Caco-2 (cell line): ENCODE data around the gene HEXIM2. TPM values are rescaled to one million over a fixed set of nuclear protein-coding genes. Genes with fewer than 3 reads are reported as not detected.

ENCODE experiments used
- BruUV-seq: library from RNA; stranded (reverse); fragments of 400-500 nt; replicated peaks from 2 replicates; lab custom pipeline; 2021; lab: Mats Ljungman, UMichigan
- CTCF ChIA-PET: fragments of 300-600 bp; sonication (Branson Sonifier 250); formaldehyde crosslinking; loops from one replicate; lab custom pipeline; 2022; ENCODE audit warnings: antibody characterized with exemption; lab: Charles Lee
- POLR2A ChIA-PET: fragments of 300-600 bp; sonication (Branson Sonifier 250); formaldehyde crosslinking; loops from one replicate; lab custom pipeline; 2022; ENCODE audit warnings: antibody characterized with exemption; lab: Charles Lee
- DNase-seq, 2 experiments: peaks; one replicate each; pipeline versions ENCODE4 v3.0.0 to v3.0.0-alpha.2; 2020 to 2022
- H3K27me3 ChIP-seq: replicated peaks from 2 replicates; pipeline ENCODE4 v1.6.0; 2011; ENCODE audit warnings: low read length; ENCODE audit not compliant: control insufficient read depth, insufficient read depth
- H3K36me3 ChIP-seq: 2 replicates; pipeline ENCODE4 v1.5.1; 2011; ENCODE audit warnings: low read length; ENCODE audit not compliant: control insufficient read depth, insufficient read depth
- H3K4me1 ChIP-seq: fragments of 250-450 bp; sonication (Bioruptor Pico); 2 replicates; pipeline ENCODE4 v1.5.1; 2020; ENCODE audit warnings: mild to moderate bottlenecking
- H3K4me3 ChIP-seq: 2 replicates; pipeline ENCODE4 v1.5.1; 2011; ENCODE audit warnings: low read depth, mild to moderate bottlenecking, control low read depth, low read length
- H3K9me3 ChIP-seq: fragments of 250-450 bp; sonication (Bioruptor Pico); 2 replicates; pipeline ENCODE4 v1.5.1; 2020; ENCODE audit warnings: mild to moderate bottlenecking, moderate library complexity
- H3K27ac Mint-ChIP-seq: one replicate; pipeline ENCODE4 v1.8.0; 2022; ENCODE audit warnings: mixed read lengths; ENCODE audit not compliant: unreplicated experiment
- H3K27me3 Mint-ChIP-seq: one replicate; pipeline ENCODE4 v1.8.0; 2022; ENCODE audit warnings: mixed read lengths; ENCODE audit not compliant: insufficient read depth, unreplicated experiment
- H3K36me3 Mint-ChIP-seq: one replicate; pipeline ENCODE4 v1.8.0; 2022; ENCODE audit warnings: mild to moderate bottlenecking, mixed read lengths; ENCODE audit not compliant: insufficient read depth, unreplicated experiment
- H3K4me1 Mint-ChIP-seq: one replicate; pipeline ENCODE4 v1.8.0; 2022; ENCODE audit warnings: low read depth, mixed read lengths; ENCODE audit not compliant: unreplicated experiment
- H3K4me3 Mint-ChIP-seq: one replicate; pipeline ENCODE4 v1.8.0; 2022; ENCODE audit warnings: mild to moderate bottlenecking, moderate library complexity, mixed read lengths; ENCODE audit not compliant: unreplicated experiment
- H3K9me3 Mint-ChIP-seq: one replicate; pipeline ENCODE4 v1.8.0; 2022; ENCODE audit warnings: mixed read lengths; ENCODE audit not compliant: unreplicated experiment
- CTCF ChIP-seq, 2 experiments: fragments of 200-600 bp in 1 of 2; IDR thresholded peaks; 1 replicate in 1 of 2; 2 replicates in 1 of 2; pipeline versions ENCODE4 v1.5.1 to v1.8.0; 2011 to 2022; ENCODE audit warnings: antibody characterized with exemption in 1 of 2, control low read depth in 1 of 2, inconsistent platforms in 1 of 2, low read depth in 1 of 2, low read length in 1 of 2, mild to moderate bottlenecking in 1 of 2, moderate library complexity in 1 of 2; ENCODE audit not compliant: insufficient read depth in 1 of 2, severe bottlenecking in 1 of 2, unreplicated experiment in 1 of 2
- intact Hi-C: fragments of 100-400 bp; cut with micrococcal nuclease; formaldehyde crosslinking; loops from one replicate; pipeline ENCODE4 v1.10.0; 2022; ENCODE audit not compliant: unreplicated experiment
- total RNA-seq: library from RNA; stranded (reverse); gene quantifications from 2 replicates; pipeline ENCODE4 v1.2.3, GENCODE V29; 2022

HEXIM2 gene
- total RNA-seq, 1 experiment from 2014 or later, result 12.7 TPM

DNA sequence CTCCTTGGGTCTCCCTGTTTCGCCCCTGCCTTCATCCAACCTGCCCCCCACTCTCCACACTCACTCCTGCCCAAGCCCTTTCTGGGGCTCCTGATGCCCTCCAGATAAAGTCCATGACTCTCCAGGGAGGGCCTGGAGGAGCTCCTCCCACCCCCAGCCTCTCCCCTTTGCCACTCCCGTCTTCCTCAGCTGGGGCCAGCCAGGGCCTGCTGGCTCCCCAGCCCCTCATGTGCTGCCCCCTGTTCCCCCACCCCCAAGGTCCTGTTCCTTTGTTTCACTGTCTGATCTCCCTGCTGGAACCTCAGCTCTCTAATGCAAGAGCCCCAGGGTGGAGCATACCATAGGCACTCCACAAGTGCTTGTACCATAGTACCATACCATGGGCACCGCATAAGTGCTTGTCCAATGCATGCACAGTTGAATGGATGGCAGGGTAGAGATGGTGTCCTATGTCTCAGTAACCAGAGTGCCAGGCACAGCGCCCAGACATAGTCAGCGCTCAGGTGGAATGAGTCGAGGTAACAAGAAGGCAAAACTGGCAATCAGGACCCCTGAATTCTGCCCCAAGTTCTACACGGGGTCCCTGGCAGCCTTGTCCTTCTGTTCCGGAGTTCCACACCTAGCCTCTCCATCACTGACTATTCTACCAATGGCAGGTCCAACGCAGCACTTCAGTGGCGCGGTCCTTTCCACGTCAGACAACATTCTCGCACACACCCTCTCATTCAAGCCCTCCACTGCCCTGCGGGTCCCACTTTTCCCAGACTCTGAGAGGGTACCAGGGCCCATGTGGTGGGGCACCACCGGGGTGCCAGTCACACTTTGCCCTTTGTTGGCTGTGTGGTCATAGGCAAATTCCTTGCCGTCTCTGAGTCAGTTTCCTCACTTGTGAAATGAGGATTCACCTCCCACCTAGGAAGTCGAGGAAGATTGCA lies 30.7 kb upstream of the HEXIM2 start:
- Histone ChIP-seq H3K4me3 (peak overlapping the region; percentile 85; the same call in 1 of the 2 replicates), H3K9me3 (no peaks in the 10 kb centered on the region), H3K36me3 (no peaks in the 10 kb centered on the region; the same call in 1 of the 2 replicates), H3K4me1 (peaks cover 49% of the 10 kb centered on the region), H3K27me3 (no peaks in the 10 kb centered on the region)
- peak overlapping the region; percentile 58 for H3K27ac Mint-ChIP-seq
- peaks cover 36% of the 10 kb centered on the region for H3K4me1 Mint-ChIP-seq
- H3K27me3 Mint-ChIP-seq, result no peaks in the 10 kb centered on the region
- ChIA-PET CTCF (interaction anchor here (0.5 to 2.3 kb wide), 4 partner anchors 18 to 116 kb away, joined by 3 to 8 read pairs (median 4); partner anchors contain the start of gene HEXIM1), POLR2A (interaction anchor here (1.4 to 1.9 kb wide), 2 partner anchors 17 to 67 kb away, joined by 4 to 6 read pairs; partner anchors contain the start of gene HEXIM1)
- H3K4me3 Mint-ChIP-seq, result peak overlapping the region; percentile 83
- H3K36me3 Mint-ChIP-seq, result peaks cover 46% of the 10 kb centered on the region
- no peak for TF ChIP-seq CTCF (IDR thresholded peaks at IDR 0.05; ENCODE audit: insufficient read depth in 1 of 2, low read depth in 1 of 2, low read length in 1 of 2, severe bottlenecking in 1 of 2, unreplicated experiment in 1 of 2)
- BruUV-seq, result TSS peak; percentile 31
- H3K9me3 Mint-ChIP-seq, result no peaks in the 10 kb centered on the region
- no peak for DNase-seq
- intact Hi-C loops, result loop anchor here (5.0 to 10.0 kb wide), 2 partner anchors 209 to 356 kb away; no protein-coding TSS in a partner anchor

GRCh38 chr17:45131616-45132319 lies 29.9 kb upstream of the HEXIM2 start:
- CTCF ChIA-PET, result interaction anchor here (2.3 kb wide), 1 partner anchor 17 kb away, joined by 8 read pairs; the partner anchor contains the start of gene HEXIM1
- TF ChIP-seq CTCF (IDR thresholded peaks at IDR 0.05; ENCODE audit: insufficient read depth in 1 of 2, low read depth in 1 of 2, low read length in 1 of 2, severe bottlenecking in 1 of 2, unreplicated experiment in 1 of 2), result peak; percentile 87 to 99
- H3K36me3 Mint-ChIP-seq, result peaks cover 49% of the 10 kb centered on the region
- Histone ChIP-seq H3K9me3 (no peaks in the 10 kb centered on the region), H3K4me1 (peaks cover 53% of the 10 kb centered on the region), H3K36me3 (no peaks in the 10 kb centered on the region; the same call in 1 of the 2 replicates), H3K27me3 (no peaks in the 10 kb centered on the region), H3K4me3 (peak overlapping the region; percentile 85)
- H3K4me3 Mint-ChIP-seq, result peak overlapping the region; percentile 83
- POLR2A ChIA-PET, result no interaction called here
- BruUV-seq, result no TSS peak
- H3K4me1 Mint-ChIP-seq, result peaks cover 36% of the 10 kb centered on the region
- DNase-seq, result peak; percentile 72 to 79
- H3K27me3 Mint-ChIP-seq, result no peaks in the 10 kb centered on the region
- H3K9me3 Mint-ChIP-seq, result no peaks in the 10 kb centered on the region
- intact Hi-C loops, result loop anchor here (2.0 to 10.0 kb wide), 3 partner anchors 33 to 357 kb away; no protein-coding TSS in a partner anchor
- peak overlapping the region; percentile 58 for H3K27ac Mint-ChIP-seq

DNA sequence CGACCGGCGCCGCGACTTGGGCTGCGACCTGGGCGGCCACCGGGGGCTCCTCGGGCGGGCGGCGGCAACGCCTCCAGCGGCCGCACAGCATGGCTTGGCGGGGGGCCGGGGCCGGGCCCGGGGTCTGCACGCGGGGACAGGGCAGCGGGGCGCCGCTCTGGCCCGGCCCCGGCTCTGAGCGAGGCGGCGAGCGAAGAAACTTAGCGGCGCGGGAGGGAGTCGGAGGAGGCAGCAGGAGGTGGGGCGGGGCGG lies 29.4 kb upstream of the HEXIM2 start, which contains the start of gene PLCD3:
Gene PLCD3 (minus strand): TSS at position 196 of the 252 bp plus-strand sequence. CDS start 105 bp downstream, at position 91.
- ChIA-PET CTCF (interaction anchor here (0.6 to 1.0 kb wide), 5 partner anchors 20 to 1126 kb away, joined by 3 to 6 read pairs (median 4); no protein-coding TSS in a partner anchor), POLR2A (no interaction called here)
- Mint-ChIP-seq H3K27ac (peak within 1 kb of the TSS; percentile 75), H3K27me3 (no peaks in the 10 kb centered on the region), H3K36me3 (peaks cover 44% of the 10 kb centered on the region), H3K4me1 (peaks cover 33% of the 10 kb centered on the region), H3K4me3 (peak within 1 kb of the TSS; percentile 83), H3K9me3 (no peaks in the 10 kb centered on the region)
- no peaks in the 10 kb centered on the region for H3K9me3 ChIP-seq
- DNase-seq, result no peak
- intact Hi-C loops, result loop anchor here (2.0 to 10.0 kb wide), 3 partner anchors 33 to 357 kb away; no protein-coding TSS in a partner anchor
- peaks cover 49% of the 10 kb centered on the region for H3K4me1 ChIP-seq
- TF ChIP-seq CTCF (IDR thresholded peaks at IDR 0.05; ENCODE audit: insufficient read depth in 1 of 2, low read depth in 1 of 2, low read length in 1 of 2, severe bottlenecking in 1 of 2, unreplicated experiment in 1 of 2), result no peak
- H3K27me3 ChIP-seq, result no peaks in the 10 kb centered on the region
- no TSS peak for BruUV-seq
- peak within 1 kb of the TSS; percentile 85 for H3K4me3 ChIP-seq
- H3K36me3 ChIP-seq, result peaks cover 1% of the 10 kb centered on the region; the same call in 1 of the 2 replicates
